WTC11 (cell line): ENCODE data around the gene CUL2. TPM values are rescaled to one million over a fixed set of nuclear protein-coding genes. Genes with fewer than 3 reads are reported as not detected.

ENCODE experiments used
- ATAC-seq: fragments of 200-7000 bp; cut with Tn5 transposase; 2 replicates; pipeline ENCODE4 v1.10.0; 2021; ENCODE audit warnings: mild to moderate bottlenecking, moderate library complexity
- CTCF ChIA-PET: fragments of 300-600 bp; sonication (Branson Sonifier 250); formaldehyde crosslinking; loops from one replicate; lab custom pipeline; 2021; ENCODE audit warnings: antibody characterized with exemption; lab: Charles Lee
- POLR2A ChIA-PET: fragments of 350-600 bp; sonication (Branson Sonifier 250); formaldehyde crosslinking; loops from one replicate; lab custom pipeline; 2021; ENCODE audit warnings: antibody characterized with exemption; lab: Charles Lee
- DNase-seq: peaks from one replicate; pipeline ENCODE4 v3.0.0; 2021; ENCODE audit warnings: low spot score
- H3K27ac Mint-ChIP-seq: 2 replicates; pipeline ENCODE4 v1.8.0; 2021; ENCODE audit warnings: mixed read lengths
- H3K27me3 Mint-ChIP-seq: 2 replicates; pipeline ENCODE4 v1.8.0; 2021; ENCODE audit warnings: low read depth, mild to moderate bottlenecking, moderate library complexity, mixed read lengths
- H3K36me3 Mint-ChIP-seq: 2 replicates; pipeline ENCODE4 v1.8.0; 2021; ENCODE audit warnings: mixed read lengths
- H3K4me1 Mint-ChIP-seq: 2 replicates; pipeline ENCODE4 v1.8.0; 2022; ENCODE audit warnings: mixed read lengths
- H3K4me3 Mint-ChIP-seq: 2 replicates; pipeline ENCODE4 v1.8.0; 2021; ENCODE audit warnings: mild to moderate bottlenecking, moderate library complexity, mixed read lengths
- H3K9me3 Mint-ChIP-seq: 2 replicates; pipeline ENCODE4 v1.8.0; 2021; ENCODE audit warnings: mixed read lengths
- AFF4 ChIP-seq: sonication (generic); formaldehyde crosslinking; IDR thresholded peaks from 2 replicates; pipeline ENCODE4 v1.8.1; 2023; ENCODE audit warnings: mild to moderate bottlenecking, missing genetic modification reagents, borderline replicate concordance
- ARID4B ChIP-seq: sonication (generic); formaldehyde crosslinking; IDR thresholded peaks from 2 replicates; pipeline ENCODE4 v1.8.0; 2023; ENCODE audit warnings: missing genetic modification reagents, mild to moderate bottlenecking, borderline replicate concordance
- E2F4 ChIP-seq: sonication (generic); formaldehyde crosslinking; IDR thresholded peaks from 2 replicates; pipeline ENCODE4 v1.8.1; 2022; ENCODE audit warnings: low read depth, mild to moderate bottlenecking, moderate library complexity, missing genetic modification reagents, borderline replicate concordance
- GTF2I ChIP-seq: fragments of 250-450 bp; sonication (Bioruptor Pico); conservative IDR thresholded peaks from 2 replicates; pipeline ENCODE4 v1.4.0; 2021; ENCODE audit warnings: mild to moderate bottlenecking
- MLX ChIP-seq: sonication (generic); formaldehyde crosslinking; IDR thresholded peaks from 2 replicates; pipeline ENCODE4 v1.8.1; 2023; ENCODE audit warnings: mild to moderate bottlenecking, missing genetic modification reagents, moderate library complexity
- NFE2L1 ChIP-seq: sonication (generic); formaldehyde crosslinking; IDR thresholded peaks from 2 replicates; pipeline ENCODE4 v1.8.1; 2023; ENCODE audit warnings: missing genetic modification reagents
- NR3C1 ChIP-seq: sonication (generic); formaldehyde crosslinking; conservative IDR thresholded peaks from 2 replicates; pipeline ENCODE4 v1.8.1; 2023; ENCODE audit warnings: low read depth, mild to moderate bottlenecking, missing genetic modification reagents
- PRRX2 ChIP-seq: fragments of 250-450 bp; sonication (Bioruptor Pico); IDR thresholded peaks from 2 replicates; pipeline ENCODE4 v1.8.0; 2021; ENCODE audit warnings: mild to moderate bottlenecking
- TP53 ChIP-seq: sonication (generic); formaldehyde crosslinking; IDR thresholded peaks from 2 replicates; pipeline ENCODE4 v1.8.1; 2023; ENCODE audit warnings: mild to moderate bottlenecking, missing genetic modification reagents
- ZNF232 ChIP-seq: sonication (generic); formaldehyde crosslinking; IDR thresholded peaks from 2 replicates; pipeline ENCODE4 v1.8.0; 2022; ENCODE audit warnings: mild to moderate bottlenecking, missing genetic modification reagents
- ZNF263 ChIP-seq: sonication (generic); formaldehyde crosslinking; IDR thresholded peaks from 2 replicates; pipeline ENCODE4 v1.8.1; 2022; ENCODE audit warnings: low read depth, mild to moderate bottlenecking, moderate library complexity, missing genetic modification reagents
- ZNF532 ChIP-seq: fragments of 250-450 bp; sonication (Bioruptor Pico); IDR thresholded peaks from 2 replicates; pipeline ENCODE4 v1.9.0; 2021; ENCODE audit warnings: mild to moderate bottlenecking, borderline replicate concordance
- total RNA-seq: library from RNA; stranded (reverse); gene quantifications from 3 replicates; pipeline ENCODE4 v1.2.3, GENCODE V29; 2021

CUL2 gene
- total RNA-seq, 1 experiment from 2014 or later, result 38.3 TPM

- POLR2A ChIA-PET, result no interaction called here
- ATAC-seq, result no peak
- Mint-ChIP-seq H3K27ac (no peak overlapping the region), H3K36me3 (peaks cover 42% of the 10 kb centered on the region), H3K4me3 (no peak overlapping the region), H3K4me1 (no peaks in the 10 kb centered on the region), H3K9me3 (no peaks in the 10 kb centered on the region), H3K27me3 (no peaks in the 10 kb centered on the region)
- DNase-seq, result no peak
- CTCF ChIA-PET, result interaction anchor here (1.0 to 6.1 kb wide), 3 partner anchors 10 to 168 kb away, joined by 3 to 66 read pairs (median 8); no protein-coding TSS in a partner anchor
- no peak for TF ChIP-seq NR3C1 (CRISPR knock-in tag)
- TF ChIP-seq MLX (CRISPR knock-in tag), result no peak
- no peak for TF ChIP-seq E2F4 (CRISPR knock-in tag)
These were observed 62.6 kb downstream of the CUL2 start for GRCh38 chr10:35027567-35027966.

- Mint-ChIP-seq H3K9me3 (no peaks in the 10 kb centered on the region), H3K36me3 (peaks cover 39% of the 10 kb centered on the region), H3K27me3 (no peaks in the 10 kb centered on the region), H3K4me1 (no peaks in the 10 kb centered on the region), H3K27ac (peak overlapping the region; percentile 68; the same call in 1 of the 2 replicates), H3K4me3 (no peak overlapping the region)
- TF ChIP-seq TP53 (CRISPR knock-in tag) (no peak), NR3C1 (CRISPR knock-in tag) (no peak), ARID4B (CRISPR knock-in tag) (no peak), GTF2I (no peak), ZNF532 (no peak), NFE2L1 (CRISPR knock-in tag) (no peak), PRRX2 (CRISPR knock-in tag) (no peak), ZNF232 (no peak), ZNF263 (CRISPR knock-in tag) (no peak), AFF4 (CRISPR knock-in tag) (no peak)
- no peak for ATAC-seq
- DNase-seq, result no peak
- POLR2A ChIA-PET, result no interaction called here
- CTCF ChIA-PET, result interaction anchor here (0.6 to 6.1 kb wide), 6 partner anchors 15 to 331 kb away, joined by 3 to 66 read pairs (median 6); no protein-coding TSS in a partner anchor
These were observed 64.2 kb downstream of the CUL2 start for GRCh38 chr10:35025916-35026315.
